IMR-90 (cell line): ENCODE data around the gene KMT2C. TPM values are rescaled to one million over a fixed set of nuclear protein-coding genes. Genes with fewer than 3 reads are reported as not detected.

ENCODE experiments used
- ATAC-seq: fragments of 200-7000 bp; cut with Tn5 transposase; 2 replicates; pipeline ENCODE4 v1.9.1; 2020; ENCODE audit warnings: low read depth, mild to moderate bottlenecking, moderate library complexity
- BruUV-seq: library from RNA; stranded (reverse); fragments of 400-500 nt; replicated peaks from 2 replicates; lab custom pipeline; 2021; lab: Mats Ljungman, UMichigan
- CTCF ChIA-PET: fragments of 300-600 bp; formaldehyde crosslinking; extraction: SDS; loops from one replicate; lab custom pipeline; 2021; ENCODE audit warnings: antibody characterized with exemption; lab: Yijun Ruan, JAX
- POLR2A ChIA-PET: fragments of 300-600 bp; sonication (Branson Sonifier 250); formaldehyde crosslinking; loops from one replicate; lab custom pipeline; 2022; ENCODE audit warnings: antibody characterized with exemption; ENCODE audit not compliant: unreplicated experiment; lab: Charles Lee
- DNase-seq: peaks from one replicate; pipeline ENCODE4 v3.0.0; 2013
- H2AFZ ChIP-seq: replicated peaks from 2 replicates; pipeline ENCODE3; 2013; ENCODE audit warnings: low read length, mild to moderate bottlenecking; ENCODE audit not compliant: poor library complexity
- H2AK5ac ChIP-seq: 2 replicates; pipeline ENCODE4 v1.6.1; 2013; ENCODE audit warnings: low read depth, low read length, inconsistent platforms
- H2AK9ac ChIP-seq: replicated peaks from 2 replicates; pipeline ENCODE3; 2013; ENCODE audit warnings: mild to moderate bottlenecking, low read depth, low read length, moderate library complexity; ENCODE audit not compliant: poor library complexity
- H2BK120ac ChIP-seq: 2 replicates; pipeline ENCODE4 v1.6.1; 2013; ENCODE audit warnings: low read depth, low read length, inconsistent platforms
- H2BK15ac ChIP-seq: 3 replicates; pipeline ENCODE4 v1.6.1; 2013; ENCODE audit warnings: low read depth, low read length, inconsistent platforms
- H2BK20ac ChIP-seq: 2 replicates; pipeline ENCODE4 v1.6.1; 2013; ENCODE audit warnings: low read depth, mild to moderate bottlenecking, inconsistent platforms, low read length, moderate library complexity
- H2BK5ac ChIP-seq: 2 replicates; pipeline ENCODE4 v1.6.1; 2013; ENCODE audit warnings: mild to moderate bottlenecking, low read depth, low read length, inconsistent platforms; ENCODE audit not compliant: poor library complexity, severe bottlenecking
- H3K14ac ChIP-seq: replicated peaks from 2 replicates; pipeline ENCODE4 v1.6.1; 2013; ENCODE audit warnings: low read depth, low read length, inconsistent platforms
- H3K18ac ChIP-seq: 2 replicates; pipeline ENCODE4 v1.6.1; 2013; ENCODE audit warnings: low read depth, low read length, control low read depth
- H3K23ac ChIP-seq: 2 replicates; pipeline ENCODE4 v1.6.1; 2013; ENCODE audit warnings: low read depth, low read length, inconsistent platforms
- H3K27ac ChIP-seq: 2 replicates; pipeline ENCODE4 v1.5.1; 2013; ENCODE audit warnings: mild to moderate bottlenecking, control low read depth, low read length; ENCODE audit not compliant: insufficient read depth
- H3K27me3 ChIP-seq: 2 replicates; pipeline ENCODE4 v1.6.1; 2013; ENCODE audit warnings: low read length; ENCODE audit not compliant: control insufficient read depth, insufficient read depth
- H3K36me3 ChIP-seq: 2 replicates; pipeline ENCODE4 v1.6.1; 2013; ENCODE audit warnings: low read length, mixed read lengths; ENCODE audit not compliant: control insufficient read depth, insufficient read depth
- H3K4ac ChIP-seq: 2 replicates; pipeline ENCODE4 v1.6.1; 2013; ENCODE audit warnings: low read depth, low read length, inconsistent platforms
- H3K4me1 ChIP-seq: 2 replicates; pipeline ENCODE4 v1.6.1; 2013; ENCODE audit warnings: low read length, mixed read lengths; ENCODE audit not compliant: control insufficient read depth, insufficient read depth
- H3K4me2 ChIP-seq: 2 replicates; pipeline ENCODE4 v1.6.1; 2013; ENCODE audit warnings: low read depth, mild to moderate bottlenecking, control low read depth, low read length, moderate library complexity
- H3K4me3 ChIP-seq: 2 replicates; pipeline ENCODE4 v1.5.1; 2013; ENCODE audit warnings: low read depth, mild to moderate bottlenecking, control low read depth, low read length, moderate library complexity; ENCODE audit not compliant: insufficient read depth
- H3K56ac ChIP-seq: 2 replicates; pipeline ENCODE4 v1.6.1; 2013; ENCODE audit warnings: low read length, inconsistent platforms; ENCODE audit not compliant: insufficient read depth; ENCODE audit errors: extremely low read depth
- H3K79me1 ChIP-seq, 2 experiments: 2 replicates each; pipeline ENCODE4 v1.6.1; 2013; ENCODE audit warnings: low read length in 2 of 2, inconsistent platforms in 1 of 2, low read depth in 1 of 2
- H3K9ac ChIP-seq: 2 replicates; pipeline ENCODE4 v1.6.1; 2013; ENCODE audit warnings: low read depth, low read length, control low read depth
- H3K9me1 ChIP-seq: 2 replicates; pipeline ENCODE4 v1.6.1; 2013; ENCODE audit warnings: low read length, inconsistent platforms; ENCODE audit not compliant: insufficient read depth
- H3K9me3 ChIP-seq: 2 replicates; pipeline ENCODE4 v1.6.1; 2013; ENCODE audit warnings: low read length; ENCODE audit not compliant: control insufficient read depth, insufficient read depth
- H4K20me1 ChIP-seq: 2 replicates; pipeline ENCODE4 v1.6.1; 2013; ENCODE audit warnings: low read length, inconsistent platforms; ENCODE audit not compliant: insufficient read depth
- H4K5ac ChIP-seq: 2 replicates; pipeline ENCODE4 v1.6.1; 2013; ENCODE audit warnings: mild to moderate bottlenecking, low read depth, low read length, control low read depth
- H4K8ac ChIP-seq, 2 experiments: 2 replicates each; pipeline ENCODE4 v1.6.1; 2013; ENCODE audit warnings: low read depth in 2 of 2, low read length in 2 of 2, control low read depth in 1 of 2, inconsistent platforms in 1 of 2
- H4K91ac ChIP-seq: 2 replicates; pipeline ENCODE4 v1.6.1; 2013; ENCODE audit warnings: low read depth, low read length, inconsistent platforms; ENCODE audit not compliant: insufficient read depth
- SMC3 ChIP-seq: fragments of 150-350 bp; IDR thresholded peaks from 2 replicates; pipeline ENCODE4 v1.6.1; 2016; ENCODE audit warnings: low read depth, mild to moderate bottlenecking, antibody characterized with exemption, low read length, moderate library complexity
- WGBS, 2 experiments: methylation state at CpG; one replicate each; pipeline versions ENCODE4 v1.1.5 to v1.1.7; 2013; ENCODE audit warnings: missing lambda C conversion rate in 2 of 2; ENCODE audit not compliant: insufficient read length in 1 of 2; ENCODE audit errors: extremely low coverage in 2 of 2; 5-methylcytosine and 5-hydroxymethylcytosine counted together
- dilution Hi-C: fragments of 300-500 bp; cut with HindIII; formaldehyde crosslinking; loops from one replicate; pipeline ENCODE4 v1.14.3; 2018; ENCODE audit warnings: low sequenced_read_pairs; ENCODE audit not compliant: unreplicated experiment
- in situ Hi-C: fragments of 300-500 bp; cut with MboI; formaldehyde crosslinking; loops from 3 replicates; pipeline ENCODE4 v1.14.3; 2019; ENCODE audit warnings: low sequenced_read_pairs, inconsistent platforms, mixed read lengths
- intact Hi-C: fragments of 100-400 bp; cut with micrococcal nuclease; formaldehyde crosslinking; loops from 2 replicates; pipeline ENCODE4 v1.10.0; 2022
- polyA plus RNA-seq, 3 experiments: library from polyadenylated mRNA; depleted of rRNA; stranded (reverse); fragments of >200 nt; gene quantifications; 2 replicates each; pipeline ENCODE4 v1.2.3, GENCODE V29; 2012; ENCODE audit warnings: low replicate concordance in 1 of 3
- total RNA-seq: library from RNA; depleted of rRNA; stranded (reverse); fragments of >200 nt; gene quantifications from 2 replicates; pipeline ENCODE4 v1.2.3, GENCODE V29; 2012

The KMT2C gene
- total and polyA plus RNA-seq, 2 of the 4 experiments (the other 2 are of a cell fraction): 8.0 to 23.3 TPM

DNA sequence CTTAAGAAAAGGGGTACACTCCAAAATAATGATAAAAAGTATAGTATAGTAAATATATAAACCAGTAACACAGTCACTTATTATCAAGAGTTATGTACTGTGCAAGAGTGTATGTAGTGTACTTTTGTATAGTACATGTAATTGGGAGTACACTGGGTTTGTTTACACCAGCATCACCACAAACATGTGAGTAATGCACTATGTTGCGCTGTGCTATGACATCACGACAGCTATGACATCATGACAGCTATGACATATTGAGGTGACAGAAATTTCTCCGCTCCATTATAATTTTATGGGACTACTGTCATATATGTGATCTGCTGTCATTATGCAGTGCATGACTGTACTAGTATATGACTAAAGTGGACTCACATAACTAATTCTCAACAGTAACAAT is 84.6 kb downstream of the KMT2C start:
- Histone ChIP-seq H4K5ac (no peak overlapping the region), H3K4me3 (no peak overlapping the region), H3K36me3 (peaks cover 10% of the 10 kb centered on the region), H2BK20ac (no peak overlapping the region), H2AK9ac (no peak overlapping the region), H3K79me1 (peaks cover 17 to 50% of the 10 kb centered on the region in 2 experiments), H3K27me3 (no peaks in the 10 kb centered on the region), H3K4me2 (no peak overlapping the region), H3K23ac (no peak overlapping the region), H3K18ac (no peak overlapping the region), H2BK5ac (no peak overlapping the region), H3K9ac (no peak overlapping the region), H4K91ac (no peak overlapping the region), H4K20me1 (peaks cover 7% of the 10 kb centered on the region; the same call in 1 of the 2 replicates), H3K4me1 (peaks cover 4% of the 10 kb centered on the region), H3K4ac (no peak overlapping the region), H2AK5ac (no peak overlapping the region), H3K9me3 (no peaks in the 10 kb centered on the region), H2BK120ac (no peak overlapping the region), H3K56ac (no peak overlapping the region), H3K14ac (no peak overlapping the region), H3K27ac (no peak overlapping the region), H2AFZ (no peak overlapping the region), H2BK15ac (no peak overlapping the region), H4K8ac (no peak overlapping the region), H3K9me1 (peaks cover 3% of the 10 kb centered on the region; the same call in 1 of the 2 replicates)
- CTCF ChIA-PET: interaction anchor here (1.1 kb wide), 1 partner anchor 10 kb away, joined by 4 read pairs; no protein-coding TSS in a partner anchor
- dilution Hi-C loops: no loop called here
- BruUV-seq: no TSS peak
- POLR2A ChIA-PET: no interaction called here
- intact Hi-C loops: no loop called here
- in situ Hi-C loops: no loop called here
- DNase-seq (peak; percentile 31), ATAC-seq (no peak)
- WGBS, 2 experiments: no CpG with 5 or more reads among the region's 3 CpGs
- TF ChIP-seq SMC3: no peak
